ENCODE results near the gene ITGB2.

GRCh38 chr21:44887807-44888580 lies 32.7 kb downstream of the ITGB2 start:
- TF ChIP-seq CTCF (IDR thresholded peaks at IDR 0.05): no peak
- TF ChIP-seq, protein P1, sequence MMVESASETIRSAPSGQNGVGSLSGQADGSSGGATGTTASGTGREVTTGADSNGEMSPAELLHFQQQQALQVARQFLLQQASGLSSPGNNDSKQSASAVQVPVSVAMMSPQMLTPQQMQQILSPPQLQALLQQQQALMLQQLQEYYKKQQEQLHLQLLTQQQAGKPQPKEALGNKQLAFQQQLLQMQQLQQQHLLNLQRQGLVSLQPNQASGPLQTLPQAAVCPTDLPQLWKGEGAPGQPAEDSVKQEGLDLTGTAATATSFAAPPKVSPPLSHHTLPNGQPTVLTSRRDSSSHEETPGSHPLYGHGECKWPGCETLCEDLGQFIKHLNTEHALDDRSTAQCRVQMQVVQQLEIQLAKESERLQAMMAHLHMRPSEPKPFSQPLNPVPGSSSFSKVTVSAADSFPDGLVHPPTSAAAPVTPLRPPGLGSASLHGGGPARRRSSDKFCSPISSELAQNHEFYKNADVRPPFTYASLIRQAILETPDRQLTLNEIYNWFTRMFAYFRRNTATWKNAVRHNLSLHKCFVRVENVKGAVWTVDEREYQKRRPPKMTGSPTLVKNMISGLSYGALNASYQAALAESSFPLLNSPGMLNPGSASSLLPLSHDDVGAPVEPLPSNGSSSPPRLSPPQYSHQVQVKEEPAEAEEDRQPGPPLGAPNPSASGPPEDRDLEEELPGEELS (CRISPR knock-in tag; IDR thresholded peaks at IDR 0.05): no peak
- no peak for TF ChIP-seq ZNF423 (CRISPR knock-in tag; IDR thresholded peaks at IDR 0.05)
- no peak for TF ChIP-seq ZNF317 (CRISPR knock-in tag; IDR thresholded peaks at IDR 0.05; ENCODE audit: borderline replicate concordance, low read depth)
- TF ChIP-seq ZBTB21 (CRISPR knock-in tag; IDR thresholded peaks at IDR 0.05; ENCODE audit: borderline replicate concordance): no peak
- TF ChIP-seq ATF3 (CRISPR knock-in tag; conservative IDR thresholded peaks at IDR 0.05): no peak
- no peak for TF ChIP-seq SMAD3 (CRISPR knock-in tag; IDR thresholded peaks at IDR 0.05; ENCODE audit: borderline replicate concordance)
